Measurements from ENCODE around the gene ING5. TPM values are rescaled to one million over a fixed set of nuclear protein-coding genes. Genes with fewer than 3 reads are reported as not detected.

ING5 gene
- polyA plus RNA-seq, 3 donors = 6.5 to 29.5 (median 6.6) TPM

- no peaks in the 10 kb centered on the region for H3K27me3 ChIP-seq (ENCODE audit: control insufficient read depth in 2 of 2, insufficient read depth in 2 of 2, low read length in 2 of 2)
- Mint-ChIP-seq H3K27ac (peak overlapping the region in 1 of 7 donors; percentile 30), H3K4me3 (peak overlapping the region in 1 of 2 donors; percentile 13), H3K4me1 (peaks cover 31% of the 10 kb centered on the region), H3K9me3 (peaks cover 0 to 6% (median 0%) of the 10 kb centered on the region in 7 donors), H3K36me3 (peaks cover 7 to 8% of the 10 kb centered on the region in 2 donors), H3K27me3 (ENCODE audit: low read depth in 3 of 3) (peaks cover 0 to 7% (median 4%) of the 10 kb centered on the region in 3 donors)
- peak overlapping the region; percentile 94 for H3K4me2 ChIP-seq (replicated peaks; ENCODE audit: extremely low read depth, low read length, poor library complexity, severe bottlenecking)
- H3K27ac ChIP-seq (ENCODE audit: low read depth in 1 of 2, low read length in 2 of 2) = no peak overlapping the region
- no peak overlapping the region for H2AFZ ChIP-seq (ENCODE audit: insufficient read depth, low read depth, low read length, poor library complexity, severe bottlenecking)
- intact Hi-C loops (cut with micrococcal nuclease) = loop anchor here (10.0 kb wide), 4 partner anchors 51 to 741 kb away; partner anchors contain the start of genes DTYMK (in 2 of the 2), FARP2 (in 1 of the 2) and SNED1 (in 1 of the 2)
- WGBS (ENCODE audit: insufficient coverage) = 100% methylated on average over 2 of the region's 3 CpGs
- no peak overlapping the region for H3K9ac ChIP-seq (ENCODE audit: insufficient read depth, low read length, poor library complexity, severe bottlenecking)
- no peak for TF ChIP-seq CTCF (IDR thresholded peaks at IDR 0.05)
- peaks cover 4% of the 10 kb centered on the region for H4K20me1 ChIP-seq (ENCODE audit: insufficient read depth, low read length)
- no peak overlapping the region for H3K4me3 ChIP-seq (replicated peaks in 1 of 3; ENCODE audit: low read depth in 2 of 3, low read length in 3 of 3)
- no peak for DNase-seq
- peaks cover 17 to 33% of the 10 kb centered on the region in 2 donors for H3K4me1 ChIP-seq (ENCODE audit: control insufficient read depth in 1 of 2, insufficient read depth in 2 of 2, low read length in 2 of 2)
- H3K36me3 ChIP-seq (replicated peaks in 1 of 2; ENCODE audit: control insufficient read depth in 1 of 2, insufficient read depth in 2 of 2, low read length in 2 of 2) = peaks cover 3 to 8% of the 10 kb centered on the region in 2 donors
- no peaks in the 10 kb centered on the region for H3K9me3 ChIP-seq (replicated peaks in 1 of 2; ENCODE audit: control insufficient read depth in 1 of 2, insufficient read depth in 1 of 2, low read length in 2 of 2)
- peaks cover 5% of the 10 kb centered on the region for H3K79me2 ChIP-seq (ENCODE audit: insufficient read depth, low read length)
Observed at GRCh38 chr2:241736111-241736510, 34.3 kb downstream of the ING5 start.

GRCh38 chr2:241738040-241738686 is 36.3 kb downstream of the ING5 start:
- DNase-seq = no peak
- Mint-ChIP-seq H3K36me3 (peaks cover 11 to 18% of the 10 kb centered on the region in 2 donors), H3K9me3 (peaks cover 0 to 2% (median 0%) of the 10 kb centered on the region in 7 donors), H3K27ac (no peak overlapping the region), H3K27me3 (ENCODE audit: low read depth in 3 of 3) (peaks cover 0 to 7% (median 4%) of the 10 kb centered on the region in 3 donors), H3K4me3 (no peak overlapping the region), H3K4me1 (peaks cover 27% of the 10 kb centered on the region)
- H3K4me2 ChIP-seq (replicated peaks; ENCODE audit: extremely low read depth, low read length, poor library complexity, severe bottlenecking) = no peak overlapping the region
- 96% methylated on average over 15 of the region's 17 CpGs for WGBS (ENCODE audit: insufficient coverage)
- TF ChIP-seq CTCF (IDR thresholded peaks at IDR 0.05) = no peak
- H3K27ac ChIP-seq (ENCODE audit: low read depth in 1 of 2, low read length in 2 of 2) = no peak overlapping the region
- intact Hi-C loops (cut with micrococcal nuclease) = loop anchor here (10.0 kb wide), 4 partner anchors 53 to 743 kb away; partner anchors contain the start of genes DTYMK (in 2 of the 2), FARP2 (in 1 of the 2) and SNED1 (in 1 of the 2)
- H3K4me1 ChIP-seq (ENCODE audit: control insufficient read depth in 1 of 2, insufficient read depth in 2 of 2, low read length in 2 of 2) = peaks cover 16 to 29% of the 10 kb centered on the region in 2 donors
- peaks cover 5% of the 10 kb centered on the region for H3K79me2 ChIP-seq (ENCODE audit: insufficient read depth, low read length)
- no peaks in the 10 kb centered on the region for H3K27me3 ChIP-seq (ENCODE audit: control insufficient read depth in 2 of 2, insufficient read depth in 2 of 2, low read length in 2 of 2)
- peaks cover 3 to 9% of the 10 kb centered on the region in 2 donors for H3K36me3 ChIP-seq (replicated peaks in 1 of 2; ENCODE audit: control insufficient read depth in 1 of 2, insufficient read depth in 2 of 2, low read length in 2 of 2)
- H2AFZ ChIP-seq (ENCODE audit: insufficient read depth, low read depth, low read length, poor library complexity, severe bottlenecking) = no peak overlapping the region
- peaks cover 0 to 5% of the 10 kb centered on the region in 2 donors for H3K9me3 ChIP-seq (replicated peaks in 1 of 2; ENCODE audit: control insufficient read depth in 1 of 2, insufficient read depth in 1 of 2, low read length in 2 of 2)
- H3K9ac ChIP-seq (ENCODE audit: insufficient read depth, low read length, poor library complexity, severe bottlenecking) = peak overlapping the region; percentile 8
- peaks cover 4% of the 10 kb centered on the region for H4K20me1 ChIP-seq (ENCODE audit: insufficient read depth, low read length)
- no peak overlapping the region for H3K4me3 ChIP-seq (replicated peaks in 1 of 3; ENCODE audit: low read depth in 2 of 3, low read length in 3 of 3)
